H9 (cell line): Measurements from ENCODE around the gene TNFRSF19. TPM values are rescaled to one million over a fixed set of nuclear protein-coding genes. Genes with fewer than 3 reads are reported as not detected.

Experiments
- DNase-seq: peaks from one replicate; pipeline ENCODE4 v3.0.0-alpha.2; 2017
- H2AFZ ChIP-seq: one replicate; pipeline ENCODE4 v1.6.1; 2013; ENCODE audit warnings: mild to moderate bottlenecking, low read length, control low read depth, moderate library complexity
- H2AK5ac ChIP-seq: 2 replicates; pipeline ENCODE4 v1.6.1; 2013; ENCODE audit warnings: low read length, control low read depth, mixed read lengths; ENCODE audit not compliant: insufficient read length
- H2BK120ac ChIP-seq: one replicate; pipeline ENCODE4 v1.6.1; 2013; ENCODE audit warnings: low read depth, mild to moderate bottlenecking, low read length, control low read depth, inconsistent platforms; ENCODE audit not compliant: poor library complexity, severe bottlenecking
- H2BK12ac ChIP-seq: 2 replicates; pipeline ENCODE4 v1.6.1; 2013; ENCODE audit warnings: low read length, control low read depth, mixed read lengths, low read depth; ENCODE audit not compliant: insufficient read length
- H2BK15ac ChIP-seq: 2 replicates; pipeline ENCODE4 v1.6.1; 2013; ENCODE audit warnings: low read depth, low read length, control low read depth
- H2BK20ac ChIP-seq: one replicate; pipeline ENCODE4 v1.6.1; 2013; ENCODE audit warnings: low read depth, mild to moderate bottlenecking, low read length, control low read depth, inconsistent platforms; ENCODE audit not compliant: poor library complexity, severe bottlenecking
- H2BK5ac ChIP-seq: 2 replicates; pipeline ENCODE4 v1.6.1; 2013; ENCODE audit warnings: low read length, control low read depth, mixed read lengths; ENCODE audit not compliant: insufficient read length
- H3K14ac ChIP-seq: 2 replicates; pipeline ENCODE4 v1.6.1; 2013; ENCODE audit warnings: low read length, control low read depth; ENCODE audit not compliant: insufficient read depth
- H3K18ac ChIP-seq: 2 replicates; pipeline ENCODE4 v1.6.1; 2013; ENCODE audit warnings: low read depth, mild to moderate bottlenecking, mixed read lengths, low read length, control low read depth; ENCODE audit not compliant: insufficient read length
- H3K23ac ChIP-seq: 2 replicates; pipeline ENCODE4 v1.6.1; 2013; ENCODE audit warnings: low read length, control low read depth, mixed read lengths, low read depth; ENCODE audit not compliant: insufficient read length
- H3K23me2 ChIP-seq: 2 replicates; pipeline ENCODE4 v1.6.1; 2013; ENCODE audit warnings: low read depth, mild to moderate bottlenecking, mixed read lengths, low read length, control low read depth; ENCODE audit not compliant: insufficient read length, poor library complexity, severe bottlenecking
- H3K27ac ChIP-seq: 2 replicates; pipeline ENCODE4 v1.5.1; 2013; ENCODE audit warnings: low read length, control low read depth, mixed read lengths, low read depth; ENCODE audit not compliant: insufficient read length
- H3K27me3 ChIP-seq: 2 replicates; pipeline ENCODE4 v1.6.1; 2013; ENCODE audit warnings: low read length, control low read depth, inconsistent platforms; ENCODE audit not compliant: insufficient read depth
- H3K4ac ChIP-seq: 2 replicates; pipeline ENCODE4 v1.6.1; 2013; ENCODE audit warnings: low read depth, mild to moderate bottlenecking, control low read depth, inconsistent platforms, low read length, moderate library complexity
- H3K4me1 ChIP-seq: 2 replicates; pipeline ENCODE4 v1.6.1; 2013; ENCODE audit warnings: low read length, control low read depth, inconsistent platforms; ENCODE audit not compliant: insufficient read depth
- H3K4me2 ChIP-seq: 2 replicates; pipeline ENCODE4 v1.6.1; 2013; ENCODE audit warnings: low read length, control low read depth, mixed read lengths; ENCODE audit not compliant: insufficient read length, insufficient read depth
- H3K56ac ChIP-seq: 2 replicates; pipeline ENCODE4 v1.6.1; 2013; ENCODE audit warnings: low read depth, mild to moderate bottlenecking, mixed read lengths, low read length, control low read depth; ENCODE audit not compliant: insufficient read length
- H3K79me1 ChIP-seq: 2 replicates; pipeline ENCODE4 v1.6.1; 2013; ENCODE audit warnings: low read depth, mild to moderate bottlenecking, moderate library complexity, low read length, control low read depth, inconsistent platforms; ENCODE audit not compliant: insufficient read depth, poor library complexity, severe bottlenecking
- H3K79me2 ChIP-seq: 2 replicates; pipeline ENCODE4 v1.6.1; 2013; ENCODE audit warnings: low read length, control low read depth, inconsistent platforms; ENCODE audit not compliant: insufficient read depth
- H3K9ac ChIP-seq: 2 replicates; pipeline ENCODE4 v1.6.1; 2013; ENCODE audit warnings: low read length, control low read depth, mixed read lengths; ENCODE audit not compliant: insufficient read length; ENCODE audit errors: extremely low read depth
- H3K9me3 ChIP-seq: one replicate; pipeline ENCODE4 v1.6.1; 2013; ENCODE audit warnings: low read depth, low read length, inconsistent platforms; ENCODE audit not compliant: control insufficient read depth
- H3T11ph ChIP-seq: one replicate; pipeline ENCODE4 v1.6.1; 2013; ENCODE audit warnings: mild to moderate bottlenecking, low read length, control low read depth, inconsistent platforms
- H4K20me1 ChIP-seq: one replicate; pipeline ENCODE4 v1.6.1; 2013; ENCODE audit not compliant: control insufficient read depth, insufficient read length, insufficient read depth
- H4K5ac ChIP-seq: 2 replicates; pipeline ENCODE4 v1.6.1; 2013; ENCODE audit warnings: low read depth, mild to moderate bottlenecking, mixed read lengths, low read length, control low read depth; ENCODE audit not compliant: insufficient read length
- H4K8ac ChIP-seq: replicated peaks from 2 replicates; pipeline ENCODE4 v1.6.1; 2013; ENCODE audit warnings: low read length, control low read depth, mixed read lengths, low read depth; ENCODE audit not compliant: insufficient read length
- H4K91ac ChIP-seq: 2 replicates; pipeline ENCODE4 v1.6.1; 2013; ENCODE audit warnings: low read depth, mild to moderate bottlenecking, moderate library complexity, mixed read lengths, low read length, control low read depth; ENCODE audit not compliant: insufficient read length
- H3K27ac Mint-ChIP-seq, 3 experiments: 2 replicates in 2 of 3; 3 replicates in 1 of 3; pipeline ENCODE4 v1.8.0; 2020 to 2021; ENCODE audit warnings: mixed read lengths in 3 of 3, mild to moderate bottlenecking in 1 of 3, moderate library complexity in 1 of 3
- H3K27me3 Mint-ChIP-seq: 2 replicates; pipeline ENCODE4 v1.8.0; 2021; ENCODE audit warnings: low read depth, mild to moderate bottlenecking, moderate library complexity, mixed read lengths
- H3K36me3 Mint-ChIP-seq, 3 experiments: 2 replicates in 2 of 3; 3 replicates in 1 of 3; pipeline ENCODE4 v1.8.0; 2020 to 2021; ENCODE audit warnings: low read depth in 3 of 3, mixed read lengths in 3 of 3; ENCODE audit not compliant: insufficient read depth in 1 of 3
- H3K4me1 Mint-ChIP-seq, 2 experiments: 2 replicates each; pipeline ENCODE4 v1.8.0; 2020; ENCODE audit warnings: mixed read lengths in 2 of 2
- H3K4me3 Mint-ChIP-seq, 2 experiments: 2 replicates in 1 of 2; 3 replicates in 1 of 2; pipeline ENCODE4 v1.8.0; 2020 to 2021; ENCODE audit warnings: mild to moderate bottlenecking in 2 of 2, mixed read lengths in 2 of 2, moderate library complexity in 1 of 2
- H3K9me3 Mint-ChIP-seq, 2 experiments: 2 replicates in 1 of 2; 3 replicates in 1 of 2; pipeline ENCODE4 v1.8.0; 2020; ENCODE audit warnings: mild to moderate bottlenecking in 2 of 2, mixed read lengths in 2 of 2, moderate library complexity in 1 of 2
- WGBS: extraction: QIAGEN DNeasy Blood & Tissue Kit; methylation state at CpG from one replicate; pipeline ENCODE4 v1.1.7; 2013; ENCODE audit warnings: missing lambda C conversion rate, low lambda C conversion rate, mixed read lengths; ENCODE audit not compliant: insufficient read length; ENCODE audit errors: extremely low coverage; 5-methylcytosine and 5-hydroxymethylcytosine counted together
- total RNA-seq: library from RNA; stranded (reverse); gene quantifications from 2 replicates; pipeline ENCODE4 v1.2.1, GENCODE V29; 2021
- TF ChIP-seq, protein P1 (sequence below): fragments of 200-600 bp; sonication (generic); conservative IDR thresholded peaks from 3 replicates; pipeline ENCODE4 v1.8.0; 2021; ENCODE audit warnings: antibody characterized with exemption, mild to moderate bottlenecking

Gene TNFRSF19
- total RNA-seq, 1 experiment from 2014 or later, result 2.7 TPM

DNA sequence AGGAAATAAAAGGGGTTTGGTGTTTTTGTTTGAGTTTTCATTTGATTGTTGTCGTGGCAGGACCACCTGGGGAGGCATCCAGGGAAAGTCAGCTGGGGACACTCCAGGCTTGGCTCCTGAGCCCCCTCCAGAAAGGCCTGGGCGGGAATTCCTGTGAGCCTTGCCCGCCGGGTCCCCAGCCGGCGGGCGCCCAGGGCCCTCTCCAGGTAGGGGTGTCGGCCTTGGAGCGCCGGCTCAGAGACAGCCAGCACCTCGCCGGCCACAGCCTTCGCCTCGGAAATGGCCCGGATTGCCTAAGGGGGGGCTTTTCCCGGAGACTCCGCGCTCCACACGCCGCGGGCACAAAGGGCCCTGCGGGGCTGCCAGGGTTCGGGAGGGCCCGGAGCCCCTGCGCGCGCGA is 125.0 kb downstream of the TNFRSF19 start:
- Histone ChIP-seq H4K8ac (no peak overlapping the region), H3K23ac (no peak overlapping the region), H4K5ac (no peak overlapping the region), H3K4me2 (no peak overlapping the region), H3K56ac (no peak overlapping the region), H3K27me3 (no peaks in the 10 kb centered on the region), H3T11ph (no peak overlapping the region), H2BK120ac (no peak overlapping the region), H3K9me3 (no peaks in the 10 kb centered on the region), H4K20me1 (no peaks in the 10 kb centered on the region), H2BK15ac (no peak overlapping the region), H3K4me1 (no peaks in the 10 kb centered on the region), H2BK12ac (no peak overlapping the region), H3K14ac (no peak overlapping the region), H3K23me2 (no peaks in the 10 kb centered on the region), H3K79me2 (no peaks in the 10 kb centered on the region), H2BK20ac (no peak overlapping the region), H2BK5ac (no peak overlapping the region), H3K9ac (no peak overlapping the region), H3K79me1 (no peaks in the 10 kb centered on the region), H2AFZ (no peak overlapping the region), H3K4ac (no peak overlapping the region), H3K27ac (no peak overlapping the region), H2AK5ac (no peak overlapping the region), H4K91ac (no peak overlapping the region), H3K18ac (no peak overlapping the region)
- H3K27ac Mint-ChIP-seq, result no peak overlapping the region
- TF ChIP-seq, protein P1, sequence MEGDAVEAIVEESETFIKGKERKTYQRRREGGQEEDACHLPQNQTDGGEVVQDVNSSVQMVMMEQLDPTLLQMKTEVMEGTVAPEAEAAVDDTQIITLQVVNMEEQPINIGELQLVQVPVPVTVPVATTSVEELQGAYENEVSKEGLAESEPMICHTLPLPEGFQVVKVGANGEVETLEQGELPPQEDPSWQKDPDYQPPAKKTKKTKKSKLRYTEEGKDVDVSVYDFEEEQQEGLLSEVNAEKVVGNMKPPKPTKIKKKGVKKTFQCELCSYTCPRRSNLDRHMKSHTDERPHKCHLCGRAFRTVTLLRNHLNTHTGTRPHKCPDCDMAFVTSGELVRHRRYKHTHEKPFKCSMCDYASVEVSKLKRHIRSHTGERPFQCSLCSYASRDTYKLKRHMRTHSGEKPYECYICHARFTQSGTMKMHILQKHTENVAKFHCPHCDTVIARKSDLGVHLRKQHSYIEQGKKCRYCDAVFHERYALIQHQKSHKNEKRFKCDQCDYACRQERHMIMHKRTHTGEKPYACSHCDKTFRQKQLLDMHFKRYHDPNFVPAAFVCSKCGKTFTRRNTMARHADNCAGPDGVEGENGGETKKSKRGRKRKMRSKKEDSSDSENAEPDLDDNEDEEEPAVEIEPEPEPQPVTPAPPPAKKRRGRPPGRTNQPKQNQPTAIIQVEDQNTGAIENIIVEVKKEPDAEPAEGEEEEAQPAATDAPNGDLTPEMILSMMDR, result no peak
- DNase-seq, result no peak
- no peak overlapping the region for H3K4me3 Mint-ChIP-seq
- H3K9me3 Mint-ChIP-seq, result no peaks in the 10 kb centered on the region
- H3K4me1 Mint-ChIP-seq, result peaks cover 15 to 20% of the 10 kb centered on the region in 2 experiments
- WGBS, result no CpG with 5 or more reads among the region's 28 CpGs
- no peaks in the 10 kb centered on the region for H3K27me3 Mint-ChIP-seq
- H3K36me3 Mint-ChIP-seq, result no peaks in the 10 kb centered on the region
